ENCODE results near the gene ZBTB20.
"Not testable (repeated sequence)": the region's sequence is repeated elsewhere in the genome, so short reads cannot be mapped to it uniquely, and the experiment has no call there.

ZBTB20 gene

DNA sequence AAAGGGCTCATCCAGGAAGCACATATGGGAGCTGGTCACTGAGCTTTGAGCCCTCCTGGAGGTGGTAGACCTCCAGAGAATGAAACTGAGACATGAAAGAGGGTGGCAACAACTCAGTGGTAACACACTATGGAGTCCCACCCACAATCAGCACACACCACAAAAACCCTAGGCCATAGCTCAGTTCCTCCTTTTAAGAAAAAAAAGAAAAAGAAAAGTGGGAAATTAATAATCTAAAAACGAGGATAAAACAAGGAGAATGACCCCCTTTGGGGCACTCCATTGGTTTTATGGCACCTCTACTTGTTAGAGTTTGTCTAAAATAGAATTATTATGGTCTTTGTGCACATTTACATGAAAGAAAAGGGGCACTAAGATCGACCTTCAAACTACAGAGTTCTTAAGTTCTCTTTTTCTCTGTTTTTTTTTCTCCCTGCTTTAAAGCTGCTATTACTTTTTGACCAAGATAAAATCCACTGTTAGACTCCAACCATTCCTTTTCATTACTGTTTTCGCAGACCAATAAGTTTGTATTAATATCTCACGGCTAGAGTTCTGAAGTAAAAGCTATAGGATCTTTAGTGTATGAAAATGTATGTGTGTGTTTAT, 40.2 kb upstream of the ZBTB20 start:
- H4K20me1 ChIP-seq (ENCODE audit: low read depth, low read length), result no peaks in the 10 kb centered on the region
- H3K9me2 ChIP-seq (replicated peaks; ENCODE audit: insufficient read depth, low read length), result no peaks in the 10 kb centered on the region
- H3K27me3 ChIP-seq (ENCODE audit: low read length), result no peaks in the 10 kb centered on the region
- H2AFZ ChIP-seq (ENCODE audit: low read depth, low read length, severe bottlenecking), result no peak overlapping the region
- no peak overlapping the region for H3K9ac ChIP-seq (ENCODE audit: low read length)
- H3K4me3 ChIP-seq (ENCODE audit: insufficient read depth, low read length, poor library complexity, severe bottlenecking), result no peak overlapping the region
- H3K27ac ChIP-seq (ENCODE audit: low read depth, low read length), result no peak overlapping the region
- no peak overlapping the region for H3K4me2 ChIP-seq (ENCODE audit: low read depth, low read length, poor library complexity, severe bottlenecking)
- H3K79me2 ChIP-seq (ENCODE audit: insufficient read depth, low read length), result no peaks in the 10 kb centered on the region
- peaks cover 10% of the 10 kb centered on the region; the same call in 1 of the 2 replicates for H3K9me3 ChIP-seq (ENCODE audit: insufficient read depth, low read length)
- no peaks in the 10 kb centered on the region for H3K36me3 ChIP-seq (ENCODE audit: low read length)
- no peak for TF ChIP-seq EZH2phosphoT487 (conservative IDR thresholded peaks at IDR 0.05; ENCODE audit: low read length)
- TF ChIP-seq, protein P1, sequence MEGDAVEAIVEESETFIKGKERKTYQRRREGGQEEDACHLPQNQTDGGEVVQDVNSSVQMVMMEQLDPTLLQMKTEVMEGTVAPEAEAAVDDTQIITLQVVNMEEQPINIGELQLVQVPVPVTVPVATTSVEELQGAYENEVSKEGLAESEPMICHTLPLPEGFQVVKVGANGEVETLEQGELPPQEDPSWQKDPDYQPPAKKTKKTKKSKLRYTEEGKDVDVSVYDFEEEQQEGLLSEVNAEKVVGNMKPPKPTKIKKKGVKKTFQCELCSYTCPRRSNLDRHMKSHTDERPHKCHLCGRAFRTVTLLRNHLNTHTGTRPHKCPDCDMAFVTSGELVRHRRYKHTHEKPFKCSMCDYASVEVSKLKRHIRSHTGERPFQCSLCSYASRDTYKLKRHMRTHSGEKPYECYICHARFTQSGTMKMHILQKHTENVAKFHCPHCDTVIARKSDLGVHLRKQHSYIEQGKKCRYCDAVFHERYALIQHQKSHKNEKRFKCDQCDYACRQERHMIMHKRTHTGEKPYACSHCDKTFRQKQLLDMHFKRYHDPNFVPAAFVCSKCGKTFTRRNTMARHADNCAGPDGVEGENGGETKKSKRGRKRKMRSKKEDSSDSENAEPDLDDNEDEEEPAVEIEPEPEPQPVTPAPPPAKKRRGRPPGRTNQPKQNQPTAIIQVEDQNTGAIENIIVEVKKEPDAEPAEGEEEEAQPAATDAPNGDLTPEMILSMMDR (IDR thresholded peaks at IDR 0.05; ENCODE audit: insufficient read depth, low read length, poor library complexity, severe bottlenecking), result no peak
- H3F3A ChIP-seq (ENCODE audit: insufficient read depth), result no peaks in the 10 kb centered on the region

GRCh38 chr3:115186351-115187148, 39.5 kb upstream of the ZBTB20 start:
- Histone ChIP-seq H3K36me3 (ENCODE audit: low read length) (no peaks in the 10 kb centered on the region), H3K27ac (ENCODE audit: low read depth, low read length) (no peak overlapping the region), H3K4me2 (ENCODE audit: low read depth, low read length, poor library complexity, severe bottlenecking) (no peak overlapping the region), H3F3A (ENCODE audit: insufficient read depth) (no peaks in the 10 kb centered on the region), H3K4me3 (ENCODE audit: insufficient read depth, low read length, poor library complexity, severe bottlenecking) (no peak overlapping the region), H2AFZ (ENCODE audit: low read depth, low read length, severe bottlenecking) (no peak overlapping the region), H3K79me2 (ENCODE audit: insufficient read depth, low read length) (no peaks in the 10 kb centered on the region), H4K20me1 (ENCODE audit: low read depth, low read length) (no peaks in the 10 kb centered on the region), H3K9me3 (ENCODE audit: insufficient read depth, low read length) (peaks cover 10% of the 10 kb centered on the region; the same call in 1 of the 2 replicates), H3K27me3 (ENCODE audit: low read length) (no peaks in the 10 kb centered on the region), H3K9me2 (replicated peaks; ENCODE audit: insufficient read depth, low read length) (no peaks in the 10 kb centered on the region), H3K9ac (ENCODE audit: low read length) (no peak overlapping the region)
- TF ChIP-seq, protein P1 (IDR thresholded peaks at IDR 0.05; ENCODE audit: insufficient read depth, low read length, poor library complexity, severe bottlenecking), result no peak
- TF ChIP-seq EZH2phosphoT487 (conservative IDR thresholded peaks at IDR 0.05; ENCODE audit: low read length), result no peak

GRCh38 chr3:115184859-115185572, 37.9 kb upstream of the ZBTB20 start:
- H3K9me3 ChIP-seq (ENCODE audit: insufficient read depth, low read length); H3F3A ChIP-seq (ENCODE audit: insufficient read depth); H2AFZ ChIP-seq (ENCODE audit: low read depth, low read length, severe bottlenecking); H3K79me2 ChIP-seq (ENCODE audit: insufficient read depth, low read length); H3K4me3 ChIP-seq (ENCODE audit: insufficient read depth, low read length, poor library complexity, severe bottlenecking); H3K27ac ChIP-seq (ENCODE audit: low read depth, low read length); H3K27me3 ChIP-seq (ENCODE audit: low read length); H3K36me3 ChIP-seq (ENCODE audit: low read length); H3K9ac ChIP-seq (ENCODE audit: low read length); H3K4me2 ChIP-seq (ENCODE audit: low read depth, low read length, poor library complexity, severe bottlenecking); H3K9me2 ChIP-seq (replicated peaks; ENCODE audit: insufficient read depth, low read length); H4K20me1 ChIP-seq (ENCODE audit: low read depth, low read length): not testable (repeated sequence)

DNA sequence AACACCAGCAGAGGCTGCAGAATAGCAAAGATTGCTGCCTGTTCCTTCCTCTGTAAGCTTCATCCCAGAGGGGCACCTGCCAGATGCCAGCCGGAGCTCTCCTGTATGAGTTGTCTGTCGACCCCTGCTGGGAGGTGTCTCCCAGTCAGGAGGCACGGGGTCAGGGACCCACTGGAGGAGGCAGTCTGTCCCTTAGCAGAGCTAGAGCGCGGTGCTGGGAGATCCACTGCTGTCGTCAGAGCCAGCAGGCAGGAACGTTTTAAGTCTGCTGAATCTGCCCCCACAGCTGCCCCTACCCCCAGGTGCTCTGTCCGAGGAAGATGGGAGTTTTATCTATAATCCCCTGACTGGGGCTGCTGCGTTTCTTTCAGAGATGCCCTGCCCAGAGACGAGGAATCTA, 31.8 kb upstream of the ZBTB20 start:
- H3K4me3 ChIP-seq (ENCODE audit: insufficient read depth, low read length, poor library complexity, severe bottlenecking), result not testable (repeated sequence)

More for the DNA sequence above, 31.8 kb upstream of the ZBTB20 start:
- not testable (repeated sequence) for H3K27me3 ChIP-seq (ENCODE audit: low read length); H3F3A ChIP-seq (ENCODE audit: insufficient read depth); H4K20me1 ChIP-seq (ENCODE audit: low read depth, low read length); H3K27ac ChIP-seq (ENCODE audit: low read depth, low read length); H3K79me2 ChIP-seq (ENCODE audit: insufficient read depth, low read length); H3K9me2 ChIP-seq (replicated peaks; ENCODE audit: insufficient read depth, low read length); H3K4me2 ChIP-seq (ENCODE audit: low read depth, low read length, poor library complexity, severe bottlenecking); H3K9me3 ChIP-seq (ENCODE audit: insufficient read depth, low read length); H2AFZ ChIP-seq (ENCODE audit: low read depth, low read length, severe bottlenecking); H3K9ac ChIP-seq (ENCODE audit: low read length); H3K36me3 ChIP-seq (ENCODE audit: low read length)

Measured in SU-DHL-6 (cell line).